NCI-H446 (cell line): Measurements from ENCODE around the gene HYLS1.

ENCODE experiments used
- DNase-seq, 2 experiments: peaks; one replicate each; lab custom pipeline; 2025; lab: John Stamatoyannopoulos, UW

The HYLS1 gene

GRCh38 chr11:125934473-125934872, 47.0 kb downstream of the HYLS1 start:
- no peak for DNase-seq

- DNase-seq: no peak
Observed at GRCh38 chr11:125935056-125935455, 47.6 kb downstream of the HYLS1 start.

GRCh38 chr11:125935618-125936199, 48.2 kb downstream of the HYLS1 start:
- DNase-seq: peak in 1 of 2 experiments; percentile 54

GRCh38 chr11:125938418-125938817, 51.0 kb downstream of the HYLS1 start:
- DNase-seq: no peak

- peak in 1 of 2 experiments; percentile 21 for DNase-seq
Observed at GRCh38 chr11:125939081-125939521, 51.6 kb downstream of the HYLS1 start.

GRCh38 chr11:125940145-125940544, 52.7 kb downstream of the HYLS1 start:
- no peak for DNase-seq

GRCh38 chr11:125941267-125941618, 53.8 kb downstream of the HYLS1 start:
- DNase-seq: no peak

GRCh38 chr11:125941619-125942611, 54.4 kb downstream of the HYLS1 start:
- peak in 1 of 2 experiments; percentile 63 for DNase-seq

GRCh38 chr11:125942771-125943428, 55.4 kb downstream of the HYLS1 start:
- DNase-seq: no peak

GRCh38 chr11:125943661-125944349, 56.3 kb downstream of the HYLS1 start:
- no peak for DNase-seq

- DNase-seq: no peak
Observed at GRCh38 chr11:125944350-125945010, 57.0 kb downstream of the HYLS1 start.

- no peak for DNase-seq
Observed at GRCh38 chr11:125945011-125945796, 57.7 kb downstream of the HYLS1 start.

- no peak for DNase-seq
Observed at GRCh38 chr11:125945797-125946520, 58.5 kb downstream of the HYLS1 start, which contains the start of gene VSIG10L2. VSIG10L2 (plus strand) TSS chr11:125946044; CDS start chr11:125946056, 12 bp downstream.

GRCh38 chr11:125946712-125947418, 59.4 kb downstream of the HYLS1 start:
- DNase-seq: no peak

GRCh38 chr11:125947419-125948277, 60.2 kb downstream of the HYLS1 start:
- no peak for DNase-seq

- no peak for DNase-seq
Observed at GRCh38 chr11:125948278-125949051, 61.0 kb downstream of the HYLS1 start.
